NCI-H345 (cell line): ENCODE measurements around the gene IFNAR1.
"Not testable (repeated sequence)": the region's sequence is repeated elsewhere in the genome, so short reads cannot be mapped to it uniquely, and the experiment has no call there.

ENCODE experiments used
- DNase-seq: peaks from one replicate; lab custom pipeline; 2025; lab: John Stamatoyannopoulos, UW

IFNAR1 gene

GRCh38 chr21:33377221-33377920, 52.6 kb downstream of the IFNAR1 start:
- DNase-seq: no peak

GRCh38 chr21:33378081-33378480, 53.3 kb downstream of the IFNAR1 start:
- DNase-seq: no peak

GRCh38 chr21:33379934-33380333, 55.2 kb downstream of the IFNAR1 start:
- DNase-seq: not testable (repeated sequence)

- no peak for DNase-seq
These were observed 55.8 kb downstream of the IFNAR1 start for GRCh38 chr21:33380483-33380998.

- DNase-seq: not testable (repeated sequence)
These were observed 56.6 kb downstream of the IFNAR1 start for GRCh38 chr21:33381381-33381780.

- no peak for DNase-seq
These were observed 58.5 kb downstream of the IFNAR1 start for GRCh38 chr21:33383056-33383888.

GRCh38 chr21:33384841-33385331, 60.1 kb downstream of the IFNAR1 start:
- no peak for DNase-seq

GRCh38 chr21:33386222-33386784, 61.5 kb downstream of the IFNAR1 start:
- no peak for DNase-seq

GRCh38 chr21:33387294-33387693, 62.5 kb downstream of the IFNAR1 start:
- no peak for DNase-seq

GRCh38 chr21:33388188-33388587, 63.4 kb downstream of the IFNAR1 start:
- no peak for DNase-seq

- DNase-seq: no peak
These were observed 65.7 kb downstream of the IFNAR1 start for GRCh38 chr21:33390479-33390878.

GRCh38 chr21:33391656-33392055, 66.9 kb downstream of the IFNAR1 start:
- no peak for DNase-seq

GRCh38 chr21:33392284-33392985, 67.7 kb downstream of the IFNAR1 start:
- no peak for DNase-seq

- no peak for DNase-seq
These were observed 68.6 kb downstream of the IFNAR1 start for GRCh38 chr21:33393348-33393747.

- no peak for DNase-seq
These were observed 69.5 kb downstream of the IFNAR1 start for GRCh38 chr21:33394260-33394659.

- DNase-seq: no peak
These were observed 71.1 kb downstream of the IFNAR1 start for GRCh38 chr21:33395891-33396331.

- DNase-seq: no peak
These were observed 71.7 kb downstream of the IFNAR1 start for GRCh38 chr21:33396436-33396835.

GRCh38 chr21:33396951-33397350, 72.2 kb downstream of the IFNAR1 start:
- no peak for DNase-seq

GRCh38 chr21:33397717-33398116, 72.9 kb downstream of the IFNAR1 start:
- DNase-seq: no peak

- no peak for DNase-seq
These were observed 73.6 kb downstream of the IFNAR1 start for GRCh38 chr21:33398361-33398760.

GRCh38 chr21:33401630-33401992, 76.8 kb downstream of the IFNAR1 start:
- no peak for DNase-seq
